ENCODE results near the gene IGF1R.
"Not testable (repeated sequence)": the region's sequence is repeated elsewhere in the genome, so short reads cannot be mapped to it uniquely, and the experiment has no call there.

IGF1R gene

DNA sequence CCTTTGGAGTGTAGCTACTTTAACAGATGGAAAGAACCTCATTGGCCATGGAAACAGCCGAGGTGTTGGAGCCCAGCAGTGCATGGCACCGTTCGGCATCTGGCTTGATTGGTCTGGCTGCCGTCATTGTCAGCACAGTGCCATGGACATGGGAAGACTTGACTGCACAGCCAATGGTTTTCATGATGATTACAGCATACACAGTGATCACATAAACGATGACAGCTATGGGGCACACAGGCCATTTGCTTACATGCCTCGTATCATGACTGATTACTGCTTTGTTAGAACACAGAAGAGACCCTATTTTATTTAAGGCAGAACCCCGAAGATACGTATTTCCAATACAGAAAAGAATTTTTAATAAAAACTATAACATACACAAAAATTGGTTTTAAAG, 315.1 kb downstream of the IGF1R start:
- H3K27me3 ChIP-seq (ENCODE audit: insufficient read depth, low read length): no peaks in the 10 kb centered on the region
- H3K36me3 ChIP-seq (ENCODE audit: insufficient read depth, low read length): peaks cover 41% of the 10 kb centered on the region

DNA sequence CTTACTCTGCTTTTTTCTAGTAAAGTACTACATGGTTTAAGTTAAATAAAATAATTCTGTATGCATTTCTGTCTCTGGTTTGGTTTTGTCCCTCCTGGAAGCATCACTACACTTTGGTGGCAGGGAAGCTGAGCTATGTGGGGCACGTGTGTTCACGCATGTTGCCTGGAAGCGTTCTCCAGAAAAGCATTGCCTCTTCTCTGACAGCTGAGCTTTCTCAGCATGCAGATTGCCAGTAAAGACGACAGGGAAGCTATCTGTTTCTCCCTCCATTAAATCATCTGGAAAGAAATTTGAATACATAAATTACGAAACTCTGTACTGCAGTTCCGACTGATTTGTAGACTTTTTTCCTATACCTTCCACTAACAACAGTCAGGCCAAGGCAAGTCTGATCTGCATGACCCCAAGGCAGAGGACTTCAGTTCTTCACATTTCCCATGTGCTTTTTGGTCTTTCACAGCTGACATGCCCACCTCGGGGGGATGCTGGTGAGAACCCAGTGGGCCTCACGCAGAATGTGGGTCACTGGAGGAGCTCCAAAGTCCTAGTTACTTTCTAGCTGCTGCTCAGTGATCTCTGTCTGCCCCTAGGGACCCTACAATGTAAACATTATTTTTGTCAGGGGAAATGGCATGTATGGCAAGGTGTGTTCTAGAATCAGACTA, 316.3 kb downstream of the IGF1R start:
- Histone ChIP-seq H3K4me1 (ENCODE audit: insufficient read depth, low read length) (no peaks in the 10 kb centered on the region), H2AFZ (ENCODE audit: low read depth, low read length) (no peak overlapping the region), H3K4me3 (ENCODE audit: low read length) (no peak overlapping the region), H3K36me3 (ENCODE audit: insufficient read depth, low read length) (peaks cover 30% of the 10 kb centered on the region), H3K9me3 (ENCODE audit: low read length) (peaks cover 28% of the 10 kb centered on the region), H3K27me3 (ENCODE audit: insufficient read depth, low read length) (no peaks in the 10 kb centered on the region)

More for the DNA sequence above, 315.1 kb downstream of the IGF1R start:
- Histone ChIP-seq H3K9me3 (ENCODE audit: low read length) (peaks cover 32% of the 10 kb centered on the region), H3K4me1 (ENCODE audit: insufficient read depth, low read length) (no peaks in the 10 kb centered on the region), H3K4me3 (ENCODE audit: low read length) (no peak overlapping the region), H2AFZ (ENCODE audit: low read depth, low read length) (no peak overlapping the region)

DNA sequence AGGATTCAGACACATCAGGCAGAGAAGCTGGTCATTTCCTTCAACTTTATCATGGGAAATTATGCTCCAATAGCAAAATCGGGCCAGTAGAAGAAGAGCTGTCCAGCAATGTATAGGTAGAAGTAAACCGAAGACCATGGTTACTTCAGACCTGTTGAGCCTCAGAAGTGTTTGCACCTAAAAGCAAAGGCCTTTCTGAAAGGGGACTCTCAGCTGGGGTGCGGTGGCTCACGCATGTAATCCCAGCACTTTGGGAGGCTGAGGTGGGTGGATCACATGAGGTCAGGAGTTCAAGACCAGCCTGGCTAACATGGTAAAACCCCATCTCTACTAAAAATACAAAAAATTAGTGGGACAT, 316.8 kb downstream of the IGF1R start:
- H3K4me1 ChIP-seq (ENCODE audit: insufficient read depth, low read length); H3K4me3 ChIP-seq (ENCODE audit: low read length); H3K27me3 ChIP-seq (ENCODE audit: insufficient read depth, low read length); H2AFZ ChIP-seq (ENCODE audit: low read depth, low read length): not testable (repeated sequence)
- H3K9me3 ChIP-seq (ENCODE audit: low read length): peaks cover 28% of the 10 kb centered on the region
- peaks cover 27% of the 10 kb centered on the region for H3K36me3 ChIP-seq (ENCODE audit: insufficient read depth, low read length)

DNA sequence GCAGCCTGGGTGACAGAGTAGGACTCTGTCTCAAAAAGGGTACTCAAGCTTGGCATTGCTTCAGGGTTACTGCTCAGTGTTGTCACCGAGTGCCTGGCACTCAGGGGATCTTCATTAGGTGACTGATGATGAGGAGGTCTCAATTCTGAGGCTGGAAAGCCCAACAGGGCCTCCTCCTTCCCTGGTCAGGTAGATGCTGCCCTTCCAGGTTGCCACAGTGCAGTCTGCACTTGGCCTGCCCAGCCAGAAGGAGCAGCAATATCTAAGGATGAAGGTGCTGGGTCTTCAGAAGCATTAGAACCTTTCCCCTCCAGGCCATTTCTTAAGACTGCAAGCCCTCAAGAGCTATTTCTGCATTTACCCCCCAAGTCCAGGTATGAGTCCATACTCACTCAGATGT, 317.3 kb downstream of the IGF1R start:
- no peaks in the 10 kb centered on the region for H3K27me3 ChIP-seq (ENCODE audit: insufficient read depth, low read length)
- H3K36me3 ChIP-seq (ENCODE audit: insufficient read depth, low read length): peaks cover 22% of the 10 kb centered on the region
- peaks cover 24% of the 10 kb centered on the region for H3K9me3 ChIP-seq (ENCODE audit: low read length)
- H2AFZ ChIP-seq (ENCODE audit: low read depth, low read length): no peak overlapping the region
- H3K4me1 ChIP-seq (ENCODE audit: insufficient read depth, low read length): no peaks in the 10 kb centered on the region
- H3K4me3 ChIP-seq (ENCODE audit: low read length): no peak overlapping the region

DNA sequence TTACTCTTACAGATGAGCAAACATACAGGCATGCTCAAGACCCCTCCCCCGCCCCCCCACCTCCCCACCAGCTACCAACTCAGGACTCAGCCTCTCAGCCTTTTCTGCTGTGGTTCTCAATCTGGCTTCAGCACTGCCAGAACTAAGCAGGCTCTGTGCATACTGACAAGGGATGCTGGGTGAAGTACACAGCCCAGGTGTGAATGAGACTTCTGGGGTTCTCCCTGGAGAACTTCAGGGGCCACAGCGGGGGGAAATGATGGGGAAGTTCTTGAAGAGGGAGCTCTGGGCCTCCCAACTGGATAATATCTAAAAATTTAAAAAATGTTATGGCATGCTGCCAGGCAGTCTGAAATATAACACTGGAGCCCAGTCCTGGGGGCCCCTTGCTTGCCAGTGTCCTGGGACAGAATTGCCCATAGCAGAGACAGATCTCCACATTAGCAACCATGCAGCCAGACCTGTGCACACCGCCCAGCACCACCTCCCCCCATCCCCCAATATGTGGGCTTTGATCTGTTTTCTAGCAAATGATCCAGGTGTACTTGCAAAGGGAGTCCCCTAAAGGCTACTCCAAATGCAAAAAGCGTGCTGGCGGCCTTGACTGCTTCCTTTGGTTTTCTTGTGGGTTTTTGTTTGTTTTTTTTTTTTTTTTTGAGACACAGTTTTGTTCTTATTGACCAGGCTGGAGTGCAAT, 317.9 kb downstream of the IGF1R start:
- Histone ChIP-seq H3K9me3 (ENCODE audit: low read length) (peaks cover 19% of the 10 kb centered on the region), H3K4me1 (ENCODE audit: insufficient read depth, low read length) (no peaks in the 10 kb centered on the region), H3K4me3 (ENCODE audit: low read length) (no peak overlapping the region), H3K36me3 (ENCODE audit: insufficient read depth, low read length) (peaks cover 15% of the 10 kb centered on the region), H3K27me3 (ENCODE audit: insufficient read depth, low read length) (no peaks in the 10 kb centered on the region), H2AFZ (ENCODE audit: low read depth, low read length) (no peak overlapping the region)

DNA sequence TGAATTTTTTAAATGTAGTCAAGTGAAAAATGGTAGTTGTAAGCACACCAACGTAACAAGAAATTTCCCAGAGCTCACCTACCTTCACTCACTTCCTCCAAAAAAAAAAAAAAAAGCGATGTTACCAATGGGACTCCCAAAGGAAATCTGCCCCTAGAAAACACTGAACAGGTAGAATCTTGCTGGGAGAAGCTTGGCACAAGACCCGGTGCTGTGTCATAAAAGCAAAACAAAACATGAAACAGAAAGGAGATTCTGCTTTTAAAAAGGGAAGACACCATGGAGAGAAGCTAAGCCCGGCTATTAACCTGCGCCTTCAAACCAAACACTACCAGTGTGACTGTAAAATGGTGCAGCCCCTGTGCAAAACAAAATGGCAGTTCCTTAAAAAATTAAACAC, 318.8 kb downstream of the IGF1R start:
- Histone ChIP-seq H3K9me3 (ENCODE audit: low read length) (peaks cover 10% of the 10 kb centered on the region), H3K4me3 (ENCODE audit: low read length) (no peak overlapping the region), H3K4me1 (ENCODE audit: insufficient read depth, low read length) (no peaks in the 10 kb centered on the region), H2AFZ (ENCODE audit: low read depth, low read length) (no peak overlapping the region), H3K36me3 (ENCODE audit: insufficient read depth, low read length) (peaks cover 7% of the 10 kb centered on the region), H3K27me3 (ENCODE audit: insufficient read depth, low read length) (no peaks in the 10 kb centered on the region)

DNA sequence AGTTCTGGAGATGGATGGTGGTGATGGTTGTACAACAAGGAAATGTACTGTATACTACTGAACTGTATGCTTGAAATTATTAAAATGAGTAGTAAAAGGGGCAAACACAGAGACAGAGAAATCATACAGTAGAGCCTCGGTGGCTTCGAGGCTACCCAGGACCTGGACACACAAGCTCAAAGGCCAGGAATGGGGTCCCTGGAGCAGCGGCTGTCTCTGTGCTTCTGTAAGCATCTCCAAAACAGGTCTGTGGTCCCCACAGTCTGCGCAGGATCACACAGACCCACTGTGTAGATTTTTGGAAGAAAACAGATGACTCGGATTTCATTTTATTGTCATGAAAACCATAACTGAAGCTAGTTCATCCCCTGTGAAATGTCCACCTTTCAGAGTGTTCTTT, 319.6 kb downstream of the IGF1R start:
- Histone ChIP-seq H3K4me3 (ENCODE audit: low read length) (no peak overlapping the region), H3K27me3 (ENCODE audit: insufficient read depth, low read length) (no peaks in the 10 kb centered on the region), H2AFZ (ENCODE audit: low read depth, low read length) (no peak overlapping the region), H3K9me3 (ENCODE audit: low read length) (peaks cover 3% of the 10 kb centered on the region), H3K4me1 (ENCODE audit: insufficient read depth, low read length) (no peaks in the 10 kb centered on the region), H3K36me3 (ENCODE audit: insufficient read depth, low read length) (no peaks in the 10 kb centered on the region)

DNA sequence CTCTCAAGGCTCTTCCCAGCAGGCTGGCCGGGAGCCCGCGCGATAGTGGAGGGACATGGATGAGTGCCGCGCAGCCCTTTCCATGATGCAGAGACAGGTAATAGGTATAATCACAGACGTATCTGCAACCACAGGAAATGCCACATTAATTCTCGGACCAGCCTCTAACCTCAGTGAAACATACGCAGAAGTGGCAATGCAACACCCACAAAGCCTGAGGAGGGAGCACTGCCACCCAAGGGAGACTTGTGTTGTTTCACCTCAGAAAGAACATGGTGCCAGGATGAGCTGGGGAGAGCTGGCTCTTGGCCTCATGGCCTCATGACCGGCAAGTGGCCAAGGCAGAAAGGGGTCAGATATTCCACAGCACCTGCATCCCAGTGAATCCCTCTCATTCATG, 320.2 kb downstream of the IGF1R start:
- Histone ChIP-seq H3K36me3 (ENCODE audit: insufficient read depth, low read length) (no peaks in the 10 kb centered on the region), H3K4me1 (ENCODE audit: insufficient read depth, low read length) (no peaks in the 10 kb centered on the region), H3K4me3 (ENCODE audit: low read length) (no peak overlapping the region), H3K27me3 (ENCODE audit: insufficient read depth, low read length) (no peaks in the 10 kb centered on the region), H2AFZ (ENCODE audit: low read depth, low read length) (no peak overlapping the region), H3K9me3 (ENCODE audit: low read length) (no peaks in the 10 kb centered on the region)

DNA sequence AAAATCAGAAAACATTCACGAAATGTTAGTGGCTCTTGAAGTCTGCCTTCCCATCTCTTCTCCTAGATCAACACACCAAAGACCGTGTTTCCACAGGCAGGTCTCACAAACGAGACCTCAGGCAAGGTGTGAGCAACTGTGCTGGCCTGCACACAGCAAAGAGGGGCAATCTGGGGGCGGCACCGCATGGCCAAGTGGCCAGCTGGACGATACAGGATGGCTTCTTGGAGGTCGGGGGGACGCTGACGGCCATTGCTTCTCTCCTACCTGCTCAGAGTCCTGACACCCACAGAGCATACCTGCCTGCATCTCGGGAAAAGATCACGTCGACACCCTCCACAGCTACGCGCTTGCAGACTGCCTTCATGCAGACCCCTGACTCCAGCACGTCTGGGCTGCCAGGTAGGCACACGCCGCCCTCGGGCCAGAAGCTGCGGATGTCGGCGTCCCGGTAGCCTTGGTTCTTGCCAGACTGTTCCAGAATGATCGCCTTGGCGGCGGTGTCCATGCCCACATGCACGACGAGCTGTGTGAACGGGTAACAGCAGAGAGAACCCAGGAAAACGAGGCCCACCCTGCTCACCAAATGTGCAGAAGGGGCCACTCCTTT, 320.9 kb downstream of the IGF1R start:
- Histone ChIP-seq H3K27me3 (ENCODE audit: insufficient read depth, low read length) (no peaks in the 10 kb centered on the region), H3K4me1 (ENCODE audit: insufficient read depth, low read length) (no peaks in the 10 kb centered on the region), H3K4me3 (ENCODE audit: low read length) (no peak overlapping the region), H2AFZ (ENCODE audit: low read depth, low read length) (no peak overlapping the region), H3K9me3 (ENCODE audit: low read length) (no peaks in the 10 kb centered on the region), H3K36me3 (ENCODE audit: insufficient read depth, low read length) (no peaks in the 10 kb centered on the region)

DNA sequence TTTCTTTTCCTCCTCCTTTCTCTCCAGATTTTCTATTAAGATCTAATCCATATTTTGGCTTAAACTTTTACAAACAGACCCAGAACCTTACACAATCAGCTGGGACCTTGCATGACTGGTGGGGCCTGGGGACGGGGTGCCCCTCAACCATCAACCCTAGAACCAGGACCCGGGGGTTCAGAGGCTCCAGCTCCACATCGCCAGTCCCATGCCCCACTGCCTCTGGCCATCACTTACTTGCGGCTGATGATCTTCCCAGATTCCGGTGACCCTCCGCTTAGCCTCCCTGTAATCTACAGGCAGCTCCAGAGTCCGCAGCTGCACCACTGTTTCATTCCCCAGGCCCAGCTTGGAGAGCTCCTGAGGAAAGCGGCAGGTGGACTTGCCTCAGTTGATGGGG, 322.5 kb downstream of the IGF1R start:
- Histone ChIP-seq H2AFZ (ENCODE audit: low read depth, low read length) (no peak overlapping the region), H3K36me3 (ENCODE audit: insufficient read depth, low read length) (no peaks in the 10 kb centered on the region), H3K4me1 (ENCODE audit: insufficient read depth, low read length) (no peaks in the 10 kb centered on the region), H3K27me3 (ENCODE audit: insufficient read depth, low read length) (no peaks in the 10 kb centered on the region), H3K4me3 (ENCODE audit: low read length) (no peak overlapping the region), H3K9me3 (ENCODE audit: low read length) (no peaks in the 10 kb centered on the region)

DNA sequence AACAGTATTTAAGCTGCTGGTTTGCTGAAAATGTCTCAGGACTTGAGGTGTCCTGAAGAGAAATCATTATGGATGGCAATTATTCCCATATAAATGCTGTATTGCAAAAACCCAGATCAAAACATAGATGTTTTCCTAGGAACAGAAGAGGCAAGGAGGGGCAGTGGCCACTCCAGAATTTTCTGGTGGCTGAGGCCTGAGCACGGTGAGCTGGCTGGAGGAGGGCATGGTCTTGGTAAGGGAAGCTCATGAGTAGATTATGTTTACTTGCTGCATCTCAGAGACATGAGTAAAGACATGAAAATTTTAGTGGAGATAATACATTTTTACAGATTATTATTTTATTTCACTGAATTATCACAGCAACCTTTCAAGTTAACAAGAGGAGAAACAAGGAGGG, 328.2 kb downstream of the IGF1R start:
- Histone ChIP-seq H3K4me3 (ENCODE audit: low read length) (no peak overlapping the region), H3K4me1 (ENCODE audit: insufficient read depth, low read length) (no peaks in the 10 kb centered on the region), H3K36me3 (ENCODE audit: insufficient read depth, low read length) (no peaks in the 10 kb centered on the region), H3K27me3 (ENCODE audit: insufficient read depth, low read length) (no peaks in the 10 kb centered on the region), H2AFZ (ENCODE audit: low read depth, low read length) (no peak overlapping the region), H3K9me3 (ENCODE audit: low read length) (no peaks in the 10 kb centered on the region)

DNA sequence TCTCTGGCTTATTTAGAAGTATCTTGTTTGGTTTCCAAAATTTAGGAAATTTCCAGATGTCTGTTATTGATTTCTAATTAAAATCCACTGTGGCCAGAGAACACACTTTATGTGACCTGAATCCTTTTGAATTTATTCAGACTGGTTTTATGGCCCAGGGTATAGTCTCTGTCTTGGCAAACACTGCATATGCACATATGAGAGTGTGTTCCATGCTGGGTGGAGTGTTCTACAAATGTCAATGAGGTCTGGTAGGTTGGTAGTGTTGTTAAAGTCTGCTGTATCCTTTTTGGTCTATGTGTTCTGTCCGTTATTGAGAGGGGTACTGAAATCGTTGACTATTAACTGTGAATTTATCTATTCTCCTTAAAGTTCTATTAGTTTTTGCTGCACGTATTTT, 329.1 kb downstream of the IGF1R start:
- Histone ChIP-seq H3K4me3 (ENCODE audit: low read length) (no peak overlapping the region), H3K9me3 (ENCODE audit: low read length) (no peaks in the 10 kb centered on the region), H3K27me3 (ENCODE audit: insufficient read depth, low read length) (no peaks in the 10 kb centered on the region), H3K4me1 (ENCODE audit: insufficient read depth, low read length) (no peaks in the 10 kb centered on the region), H3K36me3 (ENCODE audit: insufficient read depth, low read length) (no peaks in the 10 kb centered on the region), H2AFZ (ENCODE audit: low read depth, low read length) (no peak overlapping the region)

DNA sequence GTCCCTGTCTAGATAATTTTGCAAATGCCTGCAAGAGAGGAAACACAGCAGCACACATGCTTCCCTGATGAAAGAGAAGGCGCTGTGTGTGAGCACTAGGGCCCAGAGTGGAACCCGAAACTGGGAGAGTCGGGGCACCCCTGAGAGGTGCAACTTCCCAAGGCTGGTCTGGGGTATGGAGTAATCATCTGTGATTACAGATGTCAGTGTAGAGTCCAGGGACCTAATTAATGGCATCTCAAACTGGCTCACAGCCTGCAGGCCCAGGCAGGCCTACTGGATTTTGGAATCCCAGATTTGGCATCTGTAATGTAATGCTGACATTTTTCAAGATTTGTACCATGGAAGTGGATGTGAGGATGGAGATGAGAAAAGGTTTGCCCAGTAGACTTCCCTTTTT, 329.8 kb downstream of the IGF1R start:
- H3K4me1 ChIP-seq (ENCODE audit: insufficient read depth, low read length): no peaks in the 10 kb centered on the region
- H3K36me3 ChIP-seq (ENCODE audit: insufficient read depth, low read length): no peaks in the 10 kb centered on the region
- H2AFZ ChIP-seq (ENCODE audit: low read depth, low read length): no peak overlapping the region
- H3K27me3 ChIP-seq (ENCODE audit: insufficient read depth, low read length): no peaks in the 10 kb centered on the region
- H3K4me3 ChIP-seq (ENCODE audit: low read length): no peak overlapping the region
- no peaks in the 10 kb centered on the region for H3K9me3 ChIP-seq (ENCODE audit: low read length)

DNA sequence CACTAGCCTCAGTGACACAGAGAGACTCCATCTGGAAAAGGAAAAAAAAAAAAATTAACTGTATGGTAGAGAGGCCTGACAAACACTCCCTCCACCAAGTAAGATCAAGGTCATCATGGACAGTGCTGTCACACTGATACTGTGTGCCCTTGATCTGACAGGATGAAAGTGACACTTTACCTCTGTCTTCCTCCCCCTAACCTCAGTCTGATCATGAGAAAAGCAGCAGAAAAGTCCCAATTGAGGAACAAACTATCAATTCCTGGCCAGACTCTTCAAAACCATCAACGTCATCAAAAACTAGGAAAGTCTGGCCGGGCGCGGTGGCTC, 332.5 kb downstream of the IGF1R start:
- Histone ChIP-seq H3K9me3 (ENCODE audit: low read length) (no peaks in the 10 kb centered on the region), H3K4me1 (ENCODE audit: insufficient read depth, low read length) (no peaks in the 10 kb centered on the region), H3K36me3 (ENCODE audit: insufficient read depth, low read length) (no peaks in the 10 kb centered on the region), H3K4me3 (ENCODE audit: low read length) (no peak overlapping the region), H2AFZ (ENCODE audit: low read depth, low read length) (no peak overlapping the region), H3K27me3 (ENCODE audit: insufficient read depth, low read length) (no peaks in the 10 kb centered on the region)
